D721Med (cell line): ENCODE data around the gene NBEA.

Experiments
- DNase-seq: peaks from one replicate; pipeline ENCODE4 v3.0.0; 2011; ENCODE audit warnings: low spot score; ENCODE audit not compliant: insufficient read length
- FAIRE-seq: peaks from 2 replicates; lab custom pipeline; 2011; peaks lifted over from hg19 to GRCh38; lab: Jason Lieb, UNC
- CTCF ChIP-seq: IDR thresholded peaks from 2 replicates; pipeline ENCODE4 v1.5.1; 2012; ENCODE audit warnings: mild to moderate bottlenecking, control low read depth; ENCODE audit not compliant: insufficient read depth; ENCODE audit errors: missing control alignments

NBEA gene

GRCh38 chr13:34939771-34940170 is 2.3 kb upstream of the NBEA start:
- DNase-seq: no peak
- TF ChIP-seq CTCF: no peak
- no peak for FAIRE-seq

- FAIRE-seq (no peak), DNase-seq (no peak)
- TF ChIP-seq CTCF: no peak
Measured at GRCh38 chr13:34941436-34941834, 635 bp upstream of the NBEA start.

- DNase-seq (no peak), FAIRE-seq (no peak)
Measured at GRCh38 chr13:34942732-34943435, 814 bp downstream of the NBEA start.

GRCh38 chr13:34943436-34944273 is 1.6 kb downstream of the NBEA start:
- TF ChIP-seq CTCF: no peak
- DNase-seq (no peak), FAIRE-seq (peak; percentile 32)

More at GRCh38 chr13:34942732-34943435, 814 bp downstream of the NBEA start:
- TF ChIP-seq CTCF: no peak

- DNase-seq (no peak), FAIRE-seq (peak; percentile 63)
- TF ChIP-seq CTCF: no peak
Measured at GRCh38 chr13:34944274-34944634, 2.2 kb downstream of the NBEA start.

- DNase-seq (no peak), FAIRE-seq (no peak)
- TF ChIP-seq CTCF: no peak
Measured at GRCh38 chr13:34944751-34945150, 2.7 kb downstream of the NBEA start.

- peak; percentile 11 for FAIRE-seq
- TF ChIP-seq CTCF: no peak
Measured at GRCh38 chr13:34951528-34951927, 9.5 kb downstream of the NBEA start.

More at GRCh38 chr13:34951528-34951927, 9.5 kb downstream of the NBEA start:
- DNase-seq: no peak
